GM12878 (cell line): ENCODE results near the gene MFSD11. TPM values are rescaled to one million over a fixed set of nuclear protein-coding genes. Genes with fewer than 3 reads are reported as not detected.

Source experiments
- ATAC-seq: fragments of 200-7000 bp; cut with Tn5 transposase; 3 replicates; pipeline ENCODE4 v1.9.1; 2020; ENCODE audit warnings: mild to moderate bottlenecking, moderate library complexity
- BruUV-seq: library from RNA; stranded (reverse); fragments of 400-500 nt; replicated peaks from 2 replicates; lab custom pipeline; 2021; lab: Mats Ljungman, UMichigan
- CTCF ChIA-PET: fragments of 300-600 bp; sonication (Branson Sonifier 250); formaldehyde crosslinking; extraction: SDS; loops from one replicate; lab custom pipeline; 2021; ENCODE audit warnings: inconsistent platforms; lab: Yijun Ruan, JAX
- POLR2A ChIA-PET: fragments of 350-600 bp; formaldehyde crosslinking; extraction: SDS; loops from one replicate; lab custom pipeline; 2021; ENCODE audit warnings: inconsistent platforms; lab: Charles Lee
- RAD21 ChIA-PET: fragments of 300-600 bp; sonication (Branson Sonifier 250); formaldehyde crosslinking; loops from one replicate; lab custom pipeline; 2023; ENCODE audit warnings: antibody characterized with exemption; ENCODE audit not compliant: unreplicated experiment; lab: Charles Lee
- SMC1A ChIA-PET: fragments of 300-600 bp; sonication (Branson Sonifier 250); formaldehyde crosslinking; loops from one replicate; lab custom pipeline; 2023; ENCODE audit not compliant: unreplicated experiment, uncharacterized antibody; lab: Charles Lee
- DNase-seq: peaks from one replicate; pipeline ENCODE4 v3.0.0-alpha.2; 2011; ENCODE audit warnings: low read depth, low spot score
- FAIRE-seq: peaks from 3 replicates; lab custom pipeline; 2011; peaks lifted over from hg19 to GRCh38; lab: Jason Lieb, UNC
- H2AFZ ChIP-seq: 2 replicates; pipeline ENCODE4 v1.6.0; 2011; ENCODE audit warnings: low read depth, low read length, control low read depth; ENCODE audit not compliant: control insufficient read depth
- H3K27ac ChIP-seq: 2 replicates; pipeline ENCODE4 v1.5.1; 2011; ENCODE audit warnings: control low read depth; ENCODE audit not compliant: control insufficient read depth, insufficient read depth
- H3K27me3 ChIP-seq, 2 experiments: replicated peaks in 1 of 2; 2 replicates each; pipeline versions ENCODE4 v1.6.0 to v1.6.1; 2011; ENCODE audit warnings: low read length in 1 of 2; ENCODE audit not compliant: control insufficient read depth in 2 of 2, insufficient read depth in 2 of 2
- H3K36me3 ChIP-seq, 2 experiments: 2 replicates each; pipeline ENCODE4 v1.5.1; 2011; ENCODE audit warnings: low read length in 1 of 2; ENCODE audit not compliant: control insufficient read depth in 2 of 2, insufficient read depth in 2 of 2
- H3K4me1 ChIP-seq: 2 replicates; pipeline ENCODE4 v1.6.1; 2011; ENCODE audit warnings: mild to moderate bottlenecking, low read length, moderate library complexity, mixed read lengths; ENCODE audit not compliant: control insufficient read depth, insufficient read depth
- H3K4me2 ChIP-seq: 2 replicates; pipeline ENCODE4 v1.6.0; 2011; ENCODE audit warnings: control low read depth; ENCODE audit not compliant: control insufficient read depth, insufficient read depth
- H3K4me3 ChIP-seq: fragments of 200-600 bp; sonication (generic); 2 replicates; pipeline ENCODE4 v1.5.1; 2016
- H3K79me2 ChIP-seq: 2 replicates; pipeline ENCODE4 v1.6.0; 2011; ENCODE audit warnings: low read length; ENCODE audit not compliant: control insufficient read depth, insufficient read depth
- H3K9ac ChIP-seq: 2 replicates; pipeline ENCODE4 v1.8.0; 2011; ENCODE audit warnings: low read length, control low read depth, mixed read lengths; ENCODE audit not compliant: control insufficient read depth, insufficient read depth
- H3K9me3 ChIP-seq: replicated peaks from 3 replicates; pipeline ENCODE4 v1.5.1; 2011; ENCODE audit warnings: mild to moderate bottlenecking, low read length; ENCODE audit not compliant: control insufficient read depth, insufficient read depth
- H4K20me1 ChIP-seq: 2 replicates; pipeline ENCODE4 v1.6.0; 2011; ENCODE audit not compliant: control insufficient read depth, insufficient read depth
- BCL3 ChIP-seq: IDR thresholded peaks from 2 replicates; pipeline ENCODE4 v1.6.1; 2011; ENCODE audit warnings: borderline replicate concordance, low read depth, mild to moderate bottlenecking, moderate library complexity, low read length; ENCODE audit not compliant: insufficient read depth, poor library complexity, severe bottlenecking
- GABPA ChIP-seq: IDR thresholded peaks from 2 replicates; pipeline ENCODE4 v1.6.1; 2014; ENCODE audit warnings: antibody characterized with exemption, low read depth, mild to moderate bottlenecking, inconsistent platforms
- IRF4 ChIP-seq: IDR thresholded peaks from 2 replicates; pipeline ENCODE4 v1.6.1; 2011; ENCODE audit warnings: low read depth, low read length
- MLLT1 ChIP-seq: fragments of 450-650 bp; IDR thresholded peaks from 2 replicates; pipeline ENCODE4 v1.6.1; 2016; ENCODE audit warnings: mild to moderate bottlenecking
- NFIC ChIP-seq: IDR thresholded peaks from 2 replicates; pipeline ENCODE4 v1.6.1; 2012; ENCODE audit warnings: low read depth, mild to moderate bottlenecking, inconsistent platforms, low read length, moderate library complexity
- PKNOX1 ChIP-seq: fragments of 450-650 bp; IDR thresholded peaks from 2 replicates; pipeline ENCODE4 v1.6.1; 2016; ENCODE audit warnings: mild to moderate bottlenecking
- PRDM15 ChIP-seq: fragments of 450-650 bp; formaldehyde crosslinking; IDR thresholded peaks from 2 replicates; pipeline ENCODE4 v1.4.0; 2020; ENCODE audit warnings: mild to moderate bottlenecking, moderate library complexity
- RAD51 ChIP-seq: fragments of 450-650 bp; IDR thresholded peaks from 2 replicates; pipeline ENCODE4 v1.6.1; 2016; ENCODE audit warnings: moderate library complexity, mild to moderate bottlenecking, inconsistent platforms
- SUPT20H ChIP-seq: IDR thresholded peaks from 2 replicates; pipeline ENCODE4 v1.6.1; 2011; ENCODE audit warnings: low read depth, mild to moderate bottlenecking, low read length, moderate library complexity, borderline replicate concordance; ENCODE audit not compliant: control insufficient read depth
- ZNF592 ChIP-seq: fragments of 450-650 bp; IDR thresholded peaks from 2 replicates; pipeline ENCODE4 v1.6.1; 2017; ENCODE audit warnings: mild to moderate bottlenecking, moderate library complexity
- ZNF622 ChIP-seq: fragments of 450-650 bp; IDR thresholded peaks from 2 replicates; pipeline ENCODE4 v1.6.1; 2017; ENCODE audit warnings: mild to moderate bottlenecking, inconsistent platforms
- WGBS: methylation state at CpG from one replicate; pipeline ENCODE4 v1.1.6; 2016; ENCODE audit warnings: low lambda C conversion rate; ENCODE audit not compliant: insufficient replicate concordance, insufficient coverage; ENCODE audit errors: missing lambda C conversion rate; 5-methylcytosine and 5-hydroxymethylcytosine counted together
- in situ Hi-C: fragments of 300-500 bp; cut with MboI; formaldehyde crosslinking; loops from 9 replicates; pipeline ENCODE4 v1.14.3; 2018; ENCODE audit warnings: mixed read lengths
- intact Hi-C: fragments of 100-400 bp; cut with micrococcal nuclease; formaldehyde crosslinking; loops from one replicate; pipeline ENCODE4 v1.14.2; 2022; ENCODE audit not compliant: unreplicated experiment
- polyA plus RNA-seq, 11 experiments: library from polyadenylated mRNA; depleted of rRNA in 4 of 11; unstranded in 6 of 11; stranded (reverse) in 5 of 11; fragments of >200 nt; fragmentation: Nextera tagmentation in 4 of 11; fragmentation: Illumina TruSeq in 1 of 11; extraction: Ambion mirVana in 4 of 11; extraction: Trizol in 1 of 11; gene quantifications; 1 replicate in 1 of 11; 2 replicates in 10 of 11; pipeline versions ENCODE4 v1.2.1 to v1.2.3, GENCODE V29; 2011 to 2016; ENCODE audit warnings: inconsistent platforms in 2 of 11, missing spikeins in 2 of 11, low read depth in 1 of 11
- total RNA-seq, 4 experiments: library from RNA; depleted of rRNA in 3 of 4; stranded (reverse); fragments of >200 nt in 3 of 4; fragmentation: Illumina TruSeq in 1 of 4; extraction: Trizol in 1 of 4; gene quantifications; 2 replicates each; pipeline versions ENCODE4 v1.2.1 to v1.2.3, GENCODE V29; 2013 to 2021

Gene MFSD11
- total and polyA plus RNA-seq, 10 of the 15 experiments (the other 5 are each of a cell fraction or from before 2014, with no cell fraction given), result 11.0 to 19.4 (median 15.5) TPM

- Histone ChIP-seq H3K27me3 (no peaks in the 10 kb centered on the region; a peak in 1 of 4 replicates), H3K4me2 (no peak overlapping the region), H3K79me2 (no peaks in the 10 kb centered on the region), H3K9me3 (no peaks in the 10 kb centered on the region), H4K20me1 (peaks cover 5% of the 10 kb centered on the region), H3K9ac (no peak overlapping the region), H3K4me1 (peaks cover 8% of the 10 kb centered on the region), H3K27ac (no peak overlapping the region), H3K36me3 (peaks cover 10 to 36% of the 10 kb centered on the region in 2 experiments), H3K4me3 (no peak overlapping the region), H2AFZ (no peak overlapping the region)
- CTCF ChIA-PET, result interaction anchor here (0.9 to 6.5 kb wide), 18 partner anchors 8 to 193 kb away, joined by 3 to 65 read pairs (median 4); partner anchors contain the start of genes JMJD6 and METTL23
- intact Hi-C loops, result loop anchor here (10.0 kb wide), 1 partner anchor 90 kb away; no protein-coding TSS in a partner anchor
- RAD21 ChIA-PET, result interaction anchor here (1.6 kb wide), 1 partner anchor 33 kb away, joined by 10 read pairs; no protein-coding TSS in a partner anchor
- SMC1A ChIA-PET, result interaction anchor here (1.0 to 2.0 kb wide), 4 partner anchors 13 to 156 kb away, joined by 3 to 7 read pairs (median 4); no protein-coding TSS in a partner anchor
- no TSS peak for BruUV-seq
- 82% methylated on average over 5 of the region's 5 CpGs for WGBS
- POLR2A ChIA-PET, result interaction anchor here (1.3 kb wide), 1 partner anchor 12 kb away, joined by 3 read pairs; the partner anchor contains the start of genes JMJD6 and METTL23
- no peak for FAIRE-seq
- no peak for DNase-seq
- in situ Hi-C loops, result no loop called here
- no peak for ATAC-seq
- TF ChIP-seq NFIC (no peak), ZNF592 (no peak), PKNOX1 (no peak), BCL3 (no peak), MLLT1 (no peak), GABPA (no peak), PRDM15 (no peak), SUPT20H (no peak), IRF4 (no peak), RAD51 (no peak), ZNF622 (no peak)
Observed at GRCh38 chr17:76714336-76714735, 23.6 kb upstream of the MFSD11 start.
